Gastrocnemius medialis (tissue), 4 donors: ENCODE measurements around the gene EXOC6. TPM values are rescaled to one million over a fixed set of nuclear protein-coding genes. Genes with fewer than 3 reads are reported as not detected.

ENCODE experiments used
- ATAC-seq, 2 donors: fragments of 150-250 bp; one replicate each; pipeline ENCODE4 v1.9.1; 2016
- DNase-seq, 2 donors: peaks; one replicate each; pipeline ENCODE4 v3.0.0-alpha.2; 2019
- H3K27ac ChIP-seq, 4 donors: fragments of 200-600 bp; sonication (generic); 1 replicate in 1 of 4; 2 replicates in 3 of 4; pipeline ENCODE4 v1.5.1; 2016 to 2018; ENCODE audit warnings: mild to moderate bottlenecking in 2 of 4, moderate library complexity in 1 of 4
- H3K27me3 ChIP-seq, 3 donors: fragments of 200-600 bp; sonication (generic) in 2 of 3; 1 replicate in 1 of 3; 2 replicates in 2 of 3; pipeline versions ENCODE4 v1.5.1 to v1.6.0; 2016 to 2019; ENCODE audit warnings: mild to moderate bottlenecking in 1 of 3, moderate library complexity in 1 of 3
- H3K36me3 ChIP-seq, 2 donors: fragments of 200-600 bp; sonication (generic) in 1 of 2; one replicate each; pipeline ENCODE4 v1.5.1; 2017 to 2018
- H3K4me1 ChIP-seq, 2 donors: fragments of 200-600 bp; sonication (generic) in 1 of 2; one replicate each; pipeline ENCODE4 v1.5.1; 2016 to 2017; ENCODE audit warnings: mild to moderate bottlenecking in 2 of 2
- H3K4me3 ChIP-seq, 4 donors: fragments of 200-600 bp; sonication (generic) in 3 of 4; 1 replicate in 1 of 4; 2 replicates in 3 of 4; pipeline ENCODE4 v1.5.1; 2016 to 2019; ENCODE audit warnings: mild to moderate bottlenecking in 2 of 4
- H3K9me3 ChIP-seq, 3 donors: fragments of 200-600 bp; sonication (generic) in 2 of 3; 1 replicate in 1 of 3; 2 replicates in 2 of 3; pipeline ENCODE4 v1.5.1; 2016 to 2019
- CTCF ChIP-seq, 5 experiments: fragments of 450-650 bp in 3 of 5; fragments of 200-600 bp in 2 of 5; sonication (generic) in 2 of 5; IDR thresholded peaks in 4 of 5; conservative IDR thresholded peaks in 1 of 5; 1 replicate in 4 of 5; 2 replicates in 1 of 5; pipeline ENCODE4 v1.5.1; 2016 to 2019; ENCODE audit warnings: antibody characterized with exemption in 5 of 5, mild to moderate bottlenecking in 3 of 5, moderate library complexity in 3 of 5
- POLR2A ChIP-seq, 2 donors: fragments of 450-650 bp; IDR thresholded peaks; one replicate each; pipeline ENCODE4 v1.6.1; 2017; ENCODE audit warnings: antibody characterized with exemption in 2 of 2, mild to moderate bottlenecking in 2 of 2, moderate library complexity in 2 of 2
- in situ Hi-C, 4 donors: fragments of 200-750 bp; cut with MboI; loops; one replicate each; pipeline versions ENCODE4 v1.15.0 to v1.8.0; 2017; ENCODE audit warnings: low sequenced_read_pairs in 4 of 4
- intact Hi-C: fragments of 100-400 bp; cut with DNase I; formaldehyde crosslinking; loops from one replicate; pipeline ENCODE4 v1.15.1; 2023; ENCODE audit warnings: low total_unique reads
- total RNA-seq, 4 donors: library from RNA; depleted of rRNA; stranded (reverse); fragments of >200 nt; gene quantifications; one replicate each; pipeline versions ENCODE4 v1.1.0 to v1.2.3, GENCODE V29; 2016

Gene EXOC6
- total RNA-seq, 4 donors from 2014 or later: 11.8 to 16.8 (median 14.6) TPM

GRCh38 chr10:92834331-92834730, 14.0 kb upstream of the EXOC6 start:
- H3K27ac ChIP-seq: peak overlapping the region; percentile 47 to 81 (median 76)
- intact Hi-C loops: no loop called here
- peak overlapping the region; percentile 36 to 54 (median 44) for H3K4me3 ChIP-seq
- no peak for DNase-seq
- TF ChIP-seq POLR2A (IDR thresholded peaks at IDR 0.05): no peak
- TF ChIP-seq CTCF (IDR thresholded peaks at IDR 0.05 in 4 of 5, conservative IDR thresholded peaks at IDR 0.05 in 1 of 5): no peak
- H3K36me3 ChIP-seq: no peaks in the 10 kb centered on the region
- peak; percentile 63 to 71 for ATAC-seq
- no peaks in the 10 kb centered on the region for H3K27me3 ChIP-seq
- in situ Hi-C loops: no loop called here
- H3K4me1 ChIP-seq: peaks cover 33 to 41% of the 10 kb centered on the region in 2 donors
- H3K9me3 ChIP-seq: no peaks in the 10 kb centered on the region

- Histone ChIP-seq H3K27ac (peak overlapping the region; percentile 47 to 81 (median 76)), H3K36me3 (no peaks in the 10 kb centered on the region), H3K4me3 (peak overlapping the region; percentile 36 to 54 (median 44)), H3K9me3 (no peaks in the 10 kb centered on the region), H3K27me3 (no peaks in the 10 kb centered on the region), H3K4me1 (peaks cover 37 to 47% of the 10 kb centered on the region in 2 donors)
- intact Hi-C loops (no loop called here), in situ Hi-C loops (no loop called here)
- TF ChIP-seq POLR2A (IDR thresholded peaks at IDR 0.05) (no peak), CTCF (IDR thresholded peaks at IDR 0.05 in 4 of 5, conservative IDR thresholded peaks at IDR 0.05 in 1 of 5) (no peak)
- DNase-seq (no peak), ATAC-seq (no peak)
These were observed 13.3 kb upstream of the EXOC6 start for GRCh38 chr10:92834986-92835385.

- Histone ChIP-seq H3K9me3 (no peaks in the 10 kb centered on the region), H3K27ac (peak overlapping the region; percentile 28 to 81 (median 64)), H3K36me3 (no peaks in the 10 kb centered on the region), H3K4me1 (peaks cover 37 to 50% of the 10 kb centered on the region in 2 donors), H3K27me3 (no peaks in the 10 kb centered on the region), H3K4me3 (peak overlapping the region in 1 of 4 donors; percentile 14)
- DNase-seq: no peak
- intact Hi-C loops: no loop called here
- ATAC-seq: no peak
- no peak for TF ChIP-seq CTCF (IDR thresholded peaks at IDR 0.05 in 4 of 5, conservative IDR thresholded peaks at IDR 0.05 in 1 of 5)
- no peak for TF ChIP-seq POLR2A (IDR thresholded peaks at IDR 0.05)
- in situ Hi-C loops: no loop called here
These were observed 10.9 kb upstream of the EXOC6 start for GRCh38 chr10:92837456-92837855.

- ATAC-seq (peak in 1 of 2 donors; percentile 25), DNase-seq (peak in 1 of 2 donors; percentile 64)
- Histone ChIP-seq H3K9me3 (no peaks in the 10 kb centered on the region), H3K27ac (peak overlapping the region; percentile 42 to 81 (median 69)), H3K36me3 (no peaks in the 10 kb centered on the region), H3K4me3 (peak overlapping the region in 1 of 4 donors; percentile 14), H3K27me3 (no peaks in the 10 kb centered on the region), H3K4me1 (peaks cover 29 to 38% of the 10 kb centered on the region in 2 donors)
- in situ Hi-C loops (no loop called here), intact Hi-C loops (no loop called here)
- peak in 2 of 5 experiments; percentile 17 to 26 for TF ChIP-seq CTCF (IDR thresholded peaks at IDR 0.05 in 4 of 5, conservative IDR thresholded peaks at IDR 0.05 in 1 of 5)
- no peak for TF ChIP-seq POLR2A (IDR thresholded peaks at IDR 0.05)
These were observed 8.9 kb upstream of the EXOC6 start for GRCh38 chr10:92839191-92840085.
